OCI-LY7 (cell line): ENCODE results near the gene GIMAP5. TPM values are rescaled to one million over a fixed set of nuclear protein-coding genes. Genes with fewer than 3 reads are reported as not detected.

Source experiments
- BruUV-seq: library from RNA; stranded (reverse); fragments of 400-500 nt; replicated peaks from 2 replicates; lab custom pipeline; 2021; lab: Mats Ljungman, UMichigan
- CTCF ChIA-PET: fragments of 300-600 bp; sonication (Branson Sonifier 250); formaldehyde crosslinking; loops from one replicate; lab custom pipeline; 2022; ENCODE audit warnings: antibody characterized with exemption; ENCODE audit not compliant: unreplicated experiment; lab: Charles Lee
- POLR2A ChIA-PET: fragments of 300-600 bp; sonication (Branson Sonifier 250); formaldehyde crosslinking; loops from one replicate; lab custom pipeline; 2022; ENCODE audit warnings: antibody characterized with exemption; lab: Charles Lee
- DNase-seq: peaks from one replicate; pipeline ENCODE4 v3.0.0-alpha.2; 2015; ENCODE audit warnings: low spot score
- H2AFZ ChIP-seq: fragments of 200-600 bp; sonication (generic), shearing (Covaris generic); 2 replicates; pipeline ENCODE4 v1.6.1; 2014; ENCODE audit warnings: mild to moderate bottlenecking, antibody characterized with exemption, low read length, moderate library complexity
- H3K27ac ChIP-seq: fragments of 200-600 bp; sonication (generic); 2 replicates; pipeline ENCODE4 v1.5.1; 2014; ENCODE audit warnings: mixed run types, low read depth, mild to moderate bottlenecking, moderate library complexity, low read length, inconsistent platforms; ENCODE audit not compliant: poor library complexity, severe bottlenecking
- H3K36me3 ChIP-seq: fragments of 200-600 bp; sonication (generic); 2 replicates; pipeline ENCODE4 v1.6.1; 2014; ENCODE audit warnings: mild to moderate bottlenecking, antibody characterized with exemption, low read length, moderate library complexity, mixed read lengths; ENCODE audit not compliant: insufficient read depth
- H3K4me1 ChIP-seq: fragments of 200-600 bp; sonication (generic); 2 replicates; pipeline ENCODE4 v1.5.1; 2014; ENCODE audit warnings: mild to moderate bottlenecking, low read length; ENCODE audit not compliant: insufficient read depth, poor library complexity, severe bottlenecking
- H3K4me2 ChIP-seq: fragments of 200-600 bp; sonication (generic); 2 replicates; pipeline ENCODE4 v1.6.1; 2014; ENCODE audit warnings: mild to moderate bottlenecking, low read length
- H3K4me3 ChIP-seq: fragments of 200-600 bp; sonication (generic); 2 replicates; pipeline ENCODE4 v1.5.1; 2014; ENCODE audit warnings: mild to moderate bottlenecking, low read depth, low read length; ENCODE audit not compliant: poor library complexity, severe bottlenecking
- H3K79me2 ChIP-seq: fragments of 200-600 bp; sonication (generic); 2 replicates; pipeline ENCODE4 v1.6.1; 2016; ENCODE audit warnings: low read depth, mild to moderate bottlenecking, low read length, moderate library complexity, mixed read lengths; ENCODE audit not compliant: insufficient read depth
- H3K9me2 ChIP-seq: fragments of 200-600 bp; sonication (generic); 2 replicates; pipeline ENCODE4 v1.6.1; 2016; ENCODE audit warnings: mild to moderate bottlenecking, low read length, mixed read lengths; ENCODE audit not compliant: insufficient read depth
- H3K9me3 ChIP-seq: fragments of 200-600 bp; sonication (generic); 2 replicates; pipeline ENCODE4 v1.6.1; 2014; ENCODE audit warnings: mild to moderate bottlenecking, mixed run types, low read length, mixed read lengths
- H4K20me1 ChIP-seq: fragments of 200-600 bp; sonication (generic); 2 replicates; pipeline ENCODE4 v1.6.1; 2014; ENCODE audit warnings: mild to moderate bottlenecking, antibody characterized with exemption, low read length, moderate library complexity, mixed read lengths; ENCODE audit not compliant: insufficient read depth
- CTCF ChIP-seq: fragments of 200-600 bp; sonication (generic); conservative IDR thresholded peaks from 2 replicates; pipeline ENCODE4 v1.5.1; 2014; ENCODE audit warnings: mild to moderate bottlenecking, antibody characterized with exemption, low read length, moderate library complexity, mixed read lengths
- EZH2phosphoT487 ChIP-seq: fragments of 200-600 bp; sonication (generic); IDR thresholded peaks from 2 replicates; pipeline ENCODE4 v1.6.1; 2018; ENCODE audit warnings: low read depth, borderline replicate concordance, mild to moderate bottlenecking, mixed run types, antibody characterized with exemption, low read length, moderate library complexity, mixed read lengths
- intact Hi-C: fragments of 100-400 bp; cut with micrococcal nuclease; formaldehyde crosslinking; loops from one replicate; pipeline ENCODE4 v1.10.0; 2022; ENCODE audit not compliant: unreplicated experiment
- total RNA-seq, 2 experiments: library from RNA; depleted of rRNA in 1 of 2; stranded (reverse); fragments of >200 nt in 1 of 2; shearing (Covaris generic) in 1 of 2; gene quantifications; 2 replicates each; pipeline ENCODE4 v1.2.3, GENCODE V29; 2014 to 2022

The GIMAP5 gene
- total RNA-seq, 2 experiments from 2014 or later: not detected

- no peaks in the 10 kb centered on the region for H3K9me3 ChIP-seq
- no peaks in the 10 kb centered on the region for H3K4me1 ChIP-seq
- no peak for TF ChIP-seq CTCF
- H3K79me2 ChIP-seq: no peaks in the 10 kb centered on the region
- no peak overlapping the region for H3K4me3 ChIP-seq
- H3K4me2 ChIP-seq: no peak overlapping the region
- no TSS peak for BruUV-seq
- no peak overlapping the region for H2AFZ ChIP-seq
- no peaks in the 10 kb centered on the region for H3K9me2 ChIP-seq
- no peak for DNase-seq
- intact Hi-C loops: no loop called here
- H3K27ac ChIP-seq: no peak overlapping the region
- H4K20me1 ChIP-seq: no peaks in the 10 kb centered on the region
- ChIA-PET POLR2A (interaction anchor here (0.6 kb wide), 1 partner anchor 456 kb away, joined by 4 read pairs; no protein-coding TSS in a partner anchor), CTCF (no interaction called here)
- no peaks in the 10 kb centered on the region for H3K36me3 ChIP-seq
Observed at GRCh38 chr7:150728011-150728410, 9.2 kb upstream of the GIMAP5 start.

- H3K4me2 ChIP-seq: no peak overlapping the region
- no peak overlapping the region for H3K27ac ChIP-seq
- no peak overlapping the region for H3K4me3 ChIP-seq
- ChIA-PET POLR2A (no interaction called here), CTCF (no interaction called here)
- TF ChIP-seq EZH2phosphoT487: no peak
- TF ChIP-seq CTCF: no peak
- H2AFZ ChIP-seq: no peak overlapping the region
- H3K4me1 ChIP-seq: no peaks in the 10 kb centered on the region
- H3K9me2 ChIP-seq: no peaks in the 10 kb centered on the region
- H3K9me3 ChIP-seq: no peaks in the 10 kb centered on the region
- H3K79me2 ChIP-seq: no peaks in the 10 kb centered on the region
- intact Hi-C loops: no loop called here
- no peaks in the 10 kb centered on the region for H3K36me3 ChIP-seq
- no peak for DNase-seq
- H4K20me1 ChIP-seq: no peaks in the 10 kb centered on the region
- BruUV-seq: no TSS peak
Observed at GRCh38 chr7:150728609-150729008, 8.6 kb upstream of the GIMAP5 start.

GRCh38 chr7:150731916-150732315 lies 5.3 kb upstream of the GIMAP5 start:
- BruUV-seq: no TSS peak
- POLR2A ChIA-PET: no interaction called here

More at GRCh38 chr7:150731916-150732315, 5.3 kb upstream of the GIMAP5 start:
- Histone ChIP-seq H2AFZ (no peak overlapping the region), H3K9me2 (no peaks in the 10 kb centered on the region), H3K27ac (no peak overlapping the region), H3K36me3 (no peaks in the 10 kb centered on the region), H3K4me2 (no peak overlapping the region), H4K20me1 (no peaks in the 10 kb centered on the region), H3K9me3 (no peaks in the 10 kb centered on the region), H3K79me2 (no peaks in the 10 kb centered on the region), H3K4me1 (no peaks in the 10 kb centered on the region), H3K4me3 (no peak overlapping the region)
- CTCF ChIA-PET: no interaction called here
- no peak for DNase-seq
- TF ChIP-seq CTCF (no peak), EZH2phosphoT487 (no peak)
- intact Hi-C loops: no loop called here
